ENCODE data around the gene FAM83E. TPM values are rescaled to one million over a fixed set of nuclear protein-coding genes. Genes with fewer than 3 reads are reported as not detected.

The FAM83E gene
- total RNA-seq, 1 experiment from 2014 or later: 8.8 TPM

DNA sequence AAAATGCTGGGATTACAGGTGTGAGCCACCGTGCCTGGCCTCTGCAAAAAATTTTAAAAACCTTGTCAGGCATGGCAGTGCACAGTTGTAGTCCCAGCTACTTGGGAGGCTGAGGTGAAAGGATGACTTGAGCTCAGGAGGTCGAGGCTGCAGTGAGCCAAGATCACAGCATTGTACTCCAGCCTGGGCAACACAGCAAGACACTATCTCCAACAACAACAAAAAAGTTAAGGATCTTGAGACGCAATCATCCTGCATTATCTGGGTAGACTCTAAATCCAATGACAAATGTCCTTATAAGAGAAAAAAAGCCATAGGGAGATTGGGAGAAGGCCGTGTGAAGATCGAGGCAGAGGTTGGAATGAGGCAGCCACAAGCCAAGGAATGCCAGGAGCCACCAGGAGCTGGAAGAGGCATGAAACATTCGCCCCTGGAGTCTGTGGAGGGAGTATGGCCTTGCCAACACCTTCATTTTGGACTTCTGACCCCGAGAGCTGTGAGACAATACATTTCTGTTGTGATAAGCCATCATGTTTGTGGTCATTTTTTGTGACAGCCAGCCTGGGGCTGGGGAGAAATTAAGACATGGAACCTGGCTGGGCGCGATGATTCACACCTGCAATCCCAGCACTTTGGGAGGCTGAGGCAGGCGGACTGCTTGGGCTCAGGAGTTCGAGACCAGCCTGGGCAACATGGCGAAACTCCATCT lies 36.3 kb upstream of the FAM83E start:
- Mint-ChIP-seq H3K4me1 (peaks cover 14% of the 10 kb centered on the region), H3K27ac (no peak overlapping the region), H3K36me3 (no peaks in the 10 kb centered on the region), H3K27me3 (ENCODE audit: low read depth) (no peaks in the 10 kb centered on the region; the same call in 1 of the 2 replicates), H3K4me3 (no peak overlapping the region), H3K9me3 (peaks cover 5% of the 10 kb centered on the region)
- TF ChIP-seq NFATC4 (CRISPR knock-in tag; IDR thresholded peaks at IDR 0.05) (no peak), ZNF121 (CRISPR knock-in tag; IDR thresholded peaks at IDR 0.05) (peak; percentile 51; the same call in 1 of the 2 replicates)
- CTCF ChIA-PET: interaction anchor here (0.7 kb wide), 1 partner anchor 995 kb away, joined by 3 read pairs; no protein-coding TSS in a partner anchor
- no peak for ATAC-seq
- DNase-seq (ENCODE audit: low spot score): no peak
- POLR2A ChIA-PET: no interaction called here

DNA sequence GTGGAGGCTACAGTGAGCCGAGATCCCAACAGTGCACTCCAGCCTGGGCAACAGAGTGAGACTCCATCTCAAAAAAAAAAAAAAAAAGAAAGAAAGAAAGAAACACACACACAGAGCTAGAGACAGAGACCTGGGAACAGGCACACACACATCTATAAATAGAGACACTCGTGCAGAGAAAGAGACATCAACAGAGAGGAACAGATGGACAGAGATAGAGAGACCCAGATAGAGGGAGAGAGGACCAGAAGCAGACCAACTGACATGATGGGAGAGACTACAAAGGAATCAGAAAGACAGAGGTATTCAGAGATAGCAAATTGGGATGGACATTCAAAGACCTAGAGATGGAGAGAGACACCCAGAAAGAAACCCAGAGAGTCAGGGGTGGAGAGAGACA lies 33.3 kb upstream of the FAM83E start:
- Mint-ChIP-seq H3K4me1 (peaks cover 12% of the 10 kb centered on the region), H3K27ac (peak overlapping the region; percentile 50), H3K27me3 (ENCODE audit: low read depth) (no peaks in the 10 kb centered on the region; the same call in 1 of the 2 replicates), H3K9me3 (peaks cover 5% of the 10 kb centered on the region), H3K4me3 (no peak overlapping the region), H3K36me3 (no peaks in the 10 kb centered on the region)
- ATAC-seq (no peak), DNase-seq (ENCODE audit: low spot score) (no peak)
- POLR2A ChIA-PET: no interaction called here
- CTCF ChIA-PET: no interaction called here
- TF ChIP-seq, protein P1, sequence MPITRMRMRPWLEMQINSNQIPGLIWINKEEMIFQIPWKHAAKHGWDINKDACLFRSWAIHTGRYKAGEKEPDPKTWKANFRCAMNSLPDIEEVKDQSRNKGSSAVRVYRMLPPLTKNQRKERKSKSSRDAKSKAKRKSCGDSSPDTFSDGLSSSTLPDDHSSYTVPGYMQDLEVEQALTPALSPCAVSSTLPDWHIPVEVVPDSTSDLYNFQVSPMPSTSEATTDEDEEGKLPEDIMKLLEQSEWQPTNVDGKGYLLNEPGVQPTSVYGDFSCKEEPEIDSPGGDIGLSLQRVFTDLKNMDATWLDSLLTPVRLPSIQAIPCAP (CRISPR knock-in tag; IDR thresholded peaks at IDR 0.05): no peak
- TF ChIP-seq, protein P2, sequence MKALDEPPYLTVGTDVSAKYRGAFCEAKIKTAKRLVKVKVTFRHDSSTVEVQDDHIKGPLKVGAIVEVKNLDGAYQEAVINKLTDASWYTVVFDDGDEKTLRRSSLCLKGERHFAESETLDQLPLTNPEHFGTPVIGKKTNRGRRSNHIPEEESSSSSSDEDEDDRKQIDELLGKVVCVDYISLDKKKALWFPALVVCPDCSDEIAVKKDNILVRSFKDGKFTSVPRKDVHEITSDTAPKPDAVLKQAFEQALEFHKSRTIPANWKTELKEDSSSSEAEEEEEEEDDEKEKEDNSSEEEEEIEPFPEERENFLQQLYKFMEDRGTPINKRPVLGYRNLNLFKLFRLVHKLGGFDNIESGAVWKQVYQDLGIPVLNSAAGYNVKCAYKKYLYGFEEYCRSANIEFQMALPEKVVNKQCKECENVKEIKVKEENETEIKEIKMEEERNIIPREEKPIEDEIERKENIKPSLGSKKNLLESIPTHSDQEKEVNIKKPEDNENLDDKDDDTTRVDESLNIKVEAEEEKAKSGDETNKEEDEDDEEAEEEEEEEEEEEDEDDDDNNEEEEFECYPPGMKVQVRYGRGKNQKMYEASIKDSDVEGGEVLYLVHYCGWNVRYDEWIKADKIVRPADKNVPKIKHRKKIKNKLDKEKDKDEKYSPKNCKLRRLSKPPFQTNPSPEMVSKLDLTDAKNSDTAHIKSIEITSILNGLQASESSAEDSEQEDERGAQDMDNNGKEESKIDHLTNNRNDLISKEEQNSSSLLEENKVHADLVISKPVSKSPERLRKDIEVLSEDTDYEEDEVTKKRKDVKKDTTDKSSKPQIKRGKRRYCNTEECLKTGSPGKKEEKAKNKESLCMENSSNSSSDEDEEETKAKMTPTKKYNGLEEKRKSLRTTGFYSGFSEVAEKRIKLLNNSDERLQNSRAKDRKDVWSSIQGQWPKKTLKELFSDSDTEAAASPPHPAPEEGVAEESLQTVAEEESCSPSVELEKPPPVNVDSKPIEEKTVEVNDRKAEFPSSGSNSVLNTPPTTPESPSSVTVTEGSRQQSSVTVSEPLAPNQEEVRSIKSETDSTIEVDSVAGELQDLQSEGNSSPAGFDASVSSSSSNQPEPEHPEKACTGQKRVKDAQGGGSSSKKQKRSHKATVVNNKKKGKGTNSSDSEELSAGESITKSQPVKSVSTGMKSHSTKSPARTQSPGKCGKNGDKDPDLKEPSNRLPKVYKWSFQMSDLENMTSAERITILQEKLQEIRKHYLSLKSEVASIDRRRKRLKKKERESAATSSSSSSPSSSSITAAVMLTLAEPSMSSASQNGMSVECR (CRISPR knock-in tag; IDR thresholded peaks at IDR 0.05; ENCODE audit: borderline replicate concordance): no peak
- TF ChIP-seq, protein P3, sequence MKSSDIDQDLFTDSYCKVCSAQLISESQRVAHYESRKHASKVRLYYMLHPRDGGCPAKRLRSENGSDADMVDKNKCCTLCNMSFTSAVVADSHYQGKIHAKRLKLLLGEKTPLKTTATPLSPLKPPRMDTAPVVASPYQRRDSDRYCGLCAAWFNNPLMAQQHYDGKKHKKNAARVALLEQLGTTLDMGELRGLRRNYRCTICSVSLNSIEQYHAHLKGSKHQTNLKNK (CRISPR knock-in tag; IDR thresholded peaks at IDR 0.05): no peak
- TF ChIP-seq ESRRA (CRISPR knock-in tag; IDR thresholded peaks at IDR 0.05; ENCODE audit: borderline replicate concordance): no peak
- TF ChIP-seq, protein P4, sequence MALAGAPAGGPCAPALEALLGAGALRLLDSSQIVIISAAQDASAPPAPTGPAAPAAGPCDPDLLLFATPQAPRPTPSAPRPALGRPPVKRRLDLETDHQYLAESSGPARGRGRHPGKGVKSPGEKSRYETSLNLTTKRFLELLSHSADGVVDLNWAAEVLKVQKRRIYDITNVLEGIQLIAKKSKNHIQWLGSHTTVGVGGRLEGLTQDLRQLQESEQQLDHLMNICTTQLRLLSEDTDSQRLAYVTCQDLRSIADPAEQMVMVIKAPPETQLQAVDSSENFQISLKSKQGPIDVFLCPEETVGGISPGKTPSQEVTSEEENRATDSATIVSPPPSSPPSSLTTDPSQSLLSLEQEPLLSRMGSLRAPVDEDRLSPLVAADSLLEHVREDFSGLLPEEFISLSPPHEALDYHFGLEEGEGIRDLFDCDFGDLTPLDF (CRISPR knock-in tag; IDR thresholded peaks at IDR 0.05): no peak
- no peak for TF ChIP-seq CREM (CRISPR knock-in tag; IDR thresholded peaks at IDR 0.05)
- no peak for TF ChIP-seq ZNF263 (CRISPR knock-in tag; IDR thresholded peaks at IDR 0.05; ENCODE audit: low read depth)
- no peak for TF ChIP-seq MXD4 (CRISPR knock-in tag; IDR thresholded peaks at IDR 0.05; ENCODE audit: borderline replicate concordance)
- no peak for TF ChIP-seq KAT7 (CRISPR knock-in tag; IDR thresholded peaks at IDR 0.05; ENCODE audit: borderline replicate concordance)
- TF ChIP-seq NFYB (CRISPR knock-in tag; conservative IDR thresholded peaks at IDR 0.05; ENCODE audit: low read depth): no peak
- TF ChIP-seq ZNF317 (CRISPR knock-in tag; IDR thresholded peaks at IDR 0.05; ENCODE audit: borderline replicate concordance, low read depth): no peak
- TF ChIP-seq NFE2L1 (CRISPR knock-in tag; IDR thresholded peaks at IDR 0.05): no peak
- TF ChIP-seq NR2C2 (CRISPR knock-in tag; IDR thresholded peaks at IDR 0.05): no peak
- TF ChIP-seq ELF4 (CRISPR knock-in tag; IDR thresholded peaks at IDR 0.05; ENCODE audit: low read depth): no peak
- no peak for TF ChIP-seq MYBL2 (CRISPR knock-in tag; IDR thresholded peaks at IDR 0.05)
- TF ChIP-seq RORB (CRISPR knock-in tag; IDR thresholded peaks at IDR 0.05): no peak
- no peak for TF ChIP-seq ZNF416 (CRISPR knock-in tag; IDR thresholded peaks at IDR 0.05)
